Raji (cell line): Measurements from ENCODE around the gene SLC39A13.
A peak's percentile ranks its signal among the peaks of the same experiment; 100 is the strongest.

Experiments
- POLR2A ChIP-seq: IDR thresholded peaks from 2 replicates; pipeline ENCODE4 v1.6.1; 2011; ENCODE audit warnings: low read depth, low read length, control low read depth; ENCODE audit not compliant: insufficient read depth

SLC39A13 gene

GRCh38 chr11:47392546-47393162, 15.7 kb upstream of the SLC39A13 start:
- no peak for TF ChIP-seq POLR2A

DNA sequence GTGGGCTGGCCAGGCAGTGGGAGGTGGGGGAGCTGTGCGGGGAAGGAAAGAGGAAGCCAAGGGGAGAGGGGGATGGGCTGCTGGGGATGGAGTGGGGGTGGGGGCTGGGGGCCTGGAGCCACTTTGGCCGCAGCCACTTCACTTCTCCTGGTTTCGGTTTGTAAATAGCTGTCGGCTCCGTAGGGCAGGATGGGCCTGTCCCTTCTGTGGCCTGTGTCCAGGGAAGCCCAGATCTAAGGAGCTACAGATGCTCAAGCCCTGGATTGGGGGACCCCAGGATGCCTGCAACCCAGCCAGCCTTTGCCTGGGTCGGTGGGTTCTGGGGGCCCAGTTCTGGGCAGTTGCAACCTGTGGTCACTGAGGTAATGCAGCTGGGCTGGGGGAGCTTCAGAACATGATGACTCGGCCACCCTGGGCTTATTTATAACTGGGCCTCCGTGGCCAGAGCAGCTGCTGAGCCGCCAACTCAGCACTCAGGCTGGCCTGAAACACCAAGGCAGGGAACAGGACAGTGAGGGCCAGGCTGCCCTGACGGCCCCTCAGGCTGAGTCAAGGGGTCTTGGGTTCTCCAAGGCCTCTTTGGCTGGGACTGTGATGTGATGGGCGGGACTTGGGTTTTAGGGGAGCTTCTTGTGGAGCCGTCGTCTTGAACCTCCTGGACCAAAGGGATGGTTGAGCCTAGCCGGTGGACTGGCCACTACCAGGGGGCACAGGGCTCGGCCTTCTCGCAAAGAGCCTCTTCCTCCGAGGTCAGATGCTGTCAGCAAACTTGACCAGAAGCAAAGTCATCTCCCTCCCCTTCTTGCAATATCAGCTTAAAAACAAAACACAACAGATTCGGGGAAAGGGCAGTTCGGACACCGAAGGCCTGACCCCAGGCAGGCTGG, 15.0 kb upstream of the SLC39A13 start:
- TF ChIP-seq POLR2A, result no peak

DNA sequence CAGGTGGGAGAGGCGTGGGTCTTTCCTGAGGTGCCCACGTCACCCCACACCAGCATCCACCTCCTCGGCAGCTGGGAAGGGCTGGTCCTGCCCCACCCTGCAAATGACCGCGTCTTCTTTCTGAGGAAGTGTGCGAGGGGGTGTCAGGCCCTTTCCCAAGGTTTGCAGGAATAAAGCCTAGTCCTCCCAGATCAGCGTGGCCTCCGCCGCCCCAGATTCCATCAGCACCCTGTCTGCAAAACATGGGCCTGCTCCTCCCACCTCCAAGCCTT, 14.4 kb upstream of the SLC39A13 start:
- no peak for TF ChIP-seq POLR2A

- peak; percentile 72 for TF ChIP-seq POLR2A
These were observed 13.8 kb upstream of the SLC39A13 start for GRCh38 chr11:47394322-47395222.

GRCh38 chr11:47395223-47396048, 13.0 kb upstream of the SLC39A13 start:
- no peak for TF ChIP-seq POLR2A

- no peak for TF ChIP-seq POLR2A
These were observed 12.4 kb upstream of the SLC39A13 start for GRCh38 chr11:47396049-47396320.

- no peak for TF ChIP-seq POLR2A
These were observed 10.4 kb upstream of the SLC39A13 start for GRCh38 chr11:47398011-47398410.

GRCh38 chr11:47398551-47398950, 9.8 kb upstream of the SLC39A13 start:
- no peak for TF ChIP-seq POLR2A

DNA sequence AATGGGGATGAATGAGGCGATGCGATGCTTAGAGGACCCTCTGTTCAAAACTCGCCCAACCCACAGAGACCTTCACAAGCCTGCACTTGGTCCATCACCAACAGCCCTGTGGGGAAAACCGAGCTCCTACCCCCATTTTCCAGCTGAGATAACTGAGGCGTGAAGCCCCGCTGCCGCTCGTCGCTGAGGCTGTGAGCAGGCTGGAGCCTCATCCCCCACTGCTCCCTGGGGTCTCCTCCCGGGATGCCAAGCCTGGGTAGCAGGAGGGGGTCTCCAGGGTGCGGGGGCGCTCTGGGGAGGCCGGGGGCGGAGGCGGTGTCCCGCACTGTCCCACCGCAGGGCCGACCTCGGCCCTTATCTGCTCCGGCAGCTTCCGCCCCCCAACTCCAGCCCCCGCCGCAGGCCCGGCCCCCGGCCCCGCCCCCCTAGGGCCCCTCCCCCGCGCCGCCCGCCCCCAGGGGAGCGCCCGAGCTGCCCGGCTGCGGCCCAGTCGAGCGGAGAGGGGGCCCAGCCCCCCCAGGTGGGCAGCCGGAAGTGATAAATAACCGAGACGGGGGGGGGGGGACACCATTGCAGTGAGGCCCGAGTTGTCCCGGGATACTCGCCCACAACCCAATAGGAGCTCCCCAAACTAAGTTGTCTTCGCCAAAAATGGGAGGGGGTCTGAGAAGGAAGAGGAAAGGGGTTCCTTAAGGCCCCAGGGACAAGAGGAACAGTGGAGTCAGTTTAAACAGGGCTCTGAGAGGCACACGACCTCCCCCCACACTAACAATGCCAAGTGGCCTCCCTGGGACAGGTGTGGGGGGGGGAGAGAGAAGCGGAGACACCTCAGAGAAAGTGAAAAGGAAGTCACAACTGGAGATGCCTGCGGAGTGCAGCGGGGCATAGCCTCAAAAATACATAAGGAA, 8.3 kb upstream of the SLC39A13 start:
- TF ChIP-seq POLR2A, result peak; percentile 82

DNA sequence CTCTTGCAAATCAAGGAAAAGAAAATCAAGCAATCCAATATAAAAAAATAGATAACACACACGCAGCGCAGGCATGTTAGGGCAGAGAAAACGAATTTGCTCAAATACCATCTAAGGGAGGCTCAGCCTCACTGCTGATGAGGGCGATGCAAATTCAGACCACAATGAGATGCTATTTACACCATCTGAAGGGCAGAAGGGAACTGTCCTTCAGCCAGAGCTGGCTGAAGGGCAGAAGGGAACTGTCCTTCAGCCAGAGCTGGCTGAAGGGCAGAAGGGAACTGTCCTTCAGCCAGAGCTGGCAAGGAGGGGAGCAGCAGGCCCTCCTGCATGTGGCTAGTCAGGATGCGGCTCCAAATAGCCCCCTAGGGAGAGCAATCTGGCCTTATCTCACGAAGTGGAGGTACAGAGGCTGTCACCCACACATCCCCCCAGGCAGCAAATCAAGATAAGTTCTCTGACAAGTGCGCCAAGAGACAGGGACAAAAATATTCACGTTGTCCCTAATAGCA, 7.6 kb upstream of the SLC39A13 start:
- peak; percentile 87; the same call in 1 of the 2 replicates for TF ChIP-seq POLR2A

- no peak for TF ChIP-seq POLR2A
These were observed 5.3 kb upstream of the SLC39A13 start for GRCh38 chr11:47403135-47403534.

- no peak for TF ChIP-seq POLR2A
These were observed 4.8 kb upstream of the SLC39A13 start for GRCh38 chr11:47403571-47403970.

GRCh38 chr11:47406896-47407745, 1.3 kb upstream of the SLC39A13 start:
- TF ChIP-seq POLR2A, result no peak; the same call in 1 of the 2 replicates
